ENCODE results near the gene OR4D10. TPM values are rescaled to one million over a fixed set of nuclear protein-coding genes. Genes with fewer than 3 reads are reported as not detected.

OR4D10 gene
- total and polyA plus RNA-seq, 2 of the 8 experiments (the other 6 are each of a cell fraction or from before 2014, with no cell fraction given), result not detected

DNA sequence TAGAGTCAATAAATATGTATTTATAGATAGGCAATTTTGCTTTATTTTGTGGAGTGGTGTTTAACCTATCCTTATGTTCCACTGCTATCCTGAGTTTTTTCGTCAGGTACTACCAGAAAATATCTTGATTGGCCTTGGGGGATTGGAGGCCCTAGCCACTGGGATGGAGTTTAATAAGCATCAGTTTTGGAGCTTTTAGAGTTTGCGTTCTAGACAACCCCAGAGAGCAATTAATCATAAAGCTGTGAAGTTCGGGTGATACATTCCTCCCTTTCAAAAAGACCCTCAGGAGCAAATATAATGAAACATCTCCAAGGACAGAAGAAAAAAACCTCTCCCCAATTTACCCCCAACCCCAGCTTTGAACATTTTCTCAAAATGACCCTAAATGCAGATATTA is 36.9 kb upstream of the OR4D10 start, which contains the start of gene OR5A1 (continued):
- TF ChIP-seq, protein P1, sequence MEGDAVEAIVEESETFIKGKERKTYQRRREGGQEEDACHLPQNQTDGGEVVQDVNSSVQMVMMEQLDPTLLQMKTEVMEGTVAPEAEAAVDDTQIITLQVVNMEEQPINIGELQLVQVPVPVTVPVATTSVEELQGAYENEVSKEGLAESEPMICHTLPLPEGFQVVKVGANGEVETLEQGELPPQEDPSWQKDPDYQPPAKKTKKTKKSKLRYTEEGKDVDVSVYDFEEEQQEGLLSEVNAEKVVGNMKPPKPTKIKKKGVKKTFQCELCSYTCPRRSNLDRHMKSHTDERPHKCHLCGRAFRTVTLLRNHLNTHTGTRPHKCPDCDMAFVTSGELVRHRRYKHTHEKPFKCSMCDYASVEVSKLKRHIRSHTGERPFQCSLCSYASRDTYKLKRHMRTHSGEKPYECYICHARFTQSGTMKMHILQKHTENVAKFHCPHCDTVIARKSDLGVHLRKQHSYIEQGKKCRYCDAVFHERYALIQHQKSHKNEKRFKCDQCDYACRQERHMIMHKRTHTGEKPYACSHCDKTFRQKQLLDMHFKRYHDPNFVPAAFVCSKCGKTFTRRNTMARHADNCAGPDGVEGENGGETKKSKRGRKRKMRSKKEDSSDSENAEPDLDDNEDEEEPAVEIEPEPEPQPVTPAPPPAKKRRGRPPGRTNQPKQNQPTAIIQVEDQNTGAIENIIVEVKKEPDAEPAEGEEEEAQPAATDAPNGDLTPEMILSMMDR (IDR thresholded peaks at IDR 0.05; ENCODE audit: control extremely low read depth in 1 of 3, insufficient read depth in 1 of 3, low read depth in 1 of 3, low read length in 3 of 3), result no peak
